Fibroblast of skin of abdomen (primary cell): ENCODE results near the gene COPB2.
A peak's percentile ranks its signal among the peaks of the same experiment; 100 is the strongest.

ENCODE experiments used
- DNase-seq: peaks from one replicate; pipeline ENCODE4 v3.0.0-alpha.2; 2013

Gene COPB2

GRCh38 chr3:139327231-139327630 lies 62.2 kb downstream of the COPB2 start:
- no peak for DNase-seq

- DNase-seq, result no peak
These were observed 62.7 kb downstream of the COPB2 start for GRCh38 chr3:139326707-139327106.

GRCh38 chr3:139326131-139326530 lies 63.3 kb downstream of the COPB2 start:
- no peak for DNase-seq

GRCh38 chr3:139325551-139325950 lies 63.9 kb downstream of the COPB2 start:
- no peak for DNase-seq

GRCh38 chr3:139324456-139324855 lies 65.0 kb downstream of the COPB2 start:
- no peak for DNase-seq

- DNase-seq, result no peak
These were observed 66.3 kb downstream of the COPB2 start for GRCh38 chr3:139323146-139323545.

DNA sequence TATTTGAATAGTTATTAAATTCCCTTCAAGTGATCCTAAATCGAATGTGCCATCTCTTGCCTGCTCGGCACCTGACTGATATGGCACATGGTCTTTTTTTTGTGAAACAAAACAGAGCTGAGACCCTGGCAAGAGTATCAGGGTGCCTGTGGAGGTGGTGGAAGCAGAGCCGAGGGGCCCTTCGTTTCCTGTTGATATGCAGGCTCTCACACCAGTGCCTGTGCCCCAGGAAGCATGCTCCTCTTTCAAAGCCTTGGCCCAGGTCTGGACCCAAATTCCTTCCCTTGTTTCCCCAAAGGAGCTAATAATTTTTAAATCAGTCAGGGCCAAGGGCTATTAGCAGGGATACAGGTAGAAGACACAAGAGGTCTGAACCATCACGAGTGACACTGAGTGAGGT lies 67.1 kb downstream of the COPB2 start:
- DNase-seq, result no peak

DNA sequence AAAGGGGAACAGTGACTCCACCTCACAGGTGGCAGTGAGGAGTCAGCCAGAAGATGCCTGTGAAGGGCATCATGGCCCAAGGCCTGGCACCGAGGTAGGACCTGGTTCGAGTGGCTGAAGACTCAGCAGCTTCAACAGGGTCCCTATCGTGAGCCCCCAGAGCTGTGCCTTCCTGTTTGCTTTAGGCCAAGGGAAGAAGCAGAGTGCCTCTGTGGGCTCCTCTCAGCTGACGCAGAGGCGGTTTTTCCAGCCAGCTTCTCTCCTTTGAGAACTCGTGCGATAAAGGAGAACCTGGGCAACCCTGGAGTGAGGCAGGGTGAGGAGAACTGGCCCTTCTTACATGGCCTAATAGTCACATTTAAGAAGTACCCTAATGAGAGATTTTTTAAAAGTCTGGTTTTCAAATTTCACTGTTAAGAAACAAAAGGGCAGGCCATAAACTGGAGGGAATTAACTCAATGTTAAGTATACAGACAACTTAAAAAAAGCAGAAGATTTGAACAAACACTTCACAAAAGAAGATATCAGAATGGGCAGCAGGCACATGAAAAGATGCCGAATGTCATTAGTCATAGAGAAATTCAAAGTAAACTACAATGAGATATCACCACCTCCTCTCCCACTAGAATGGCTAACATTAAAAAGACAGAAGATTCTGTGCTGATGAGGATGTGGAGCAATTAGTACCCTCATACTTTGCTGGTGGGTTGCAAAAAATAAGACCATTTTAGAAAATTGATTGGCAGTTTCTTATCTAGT lies 68.7 kb downstream of the COPB2 start:
- DNase-seq, result no peak

DNA sequence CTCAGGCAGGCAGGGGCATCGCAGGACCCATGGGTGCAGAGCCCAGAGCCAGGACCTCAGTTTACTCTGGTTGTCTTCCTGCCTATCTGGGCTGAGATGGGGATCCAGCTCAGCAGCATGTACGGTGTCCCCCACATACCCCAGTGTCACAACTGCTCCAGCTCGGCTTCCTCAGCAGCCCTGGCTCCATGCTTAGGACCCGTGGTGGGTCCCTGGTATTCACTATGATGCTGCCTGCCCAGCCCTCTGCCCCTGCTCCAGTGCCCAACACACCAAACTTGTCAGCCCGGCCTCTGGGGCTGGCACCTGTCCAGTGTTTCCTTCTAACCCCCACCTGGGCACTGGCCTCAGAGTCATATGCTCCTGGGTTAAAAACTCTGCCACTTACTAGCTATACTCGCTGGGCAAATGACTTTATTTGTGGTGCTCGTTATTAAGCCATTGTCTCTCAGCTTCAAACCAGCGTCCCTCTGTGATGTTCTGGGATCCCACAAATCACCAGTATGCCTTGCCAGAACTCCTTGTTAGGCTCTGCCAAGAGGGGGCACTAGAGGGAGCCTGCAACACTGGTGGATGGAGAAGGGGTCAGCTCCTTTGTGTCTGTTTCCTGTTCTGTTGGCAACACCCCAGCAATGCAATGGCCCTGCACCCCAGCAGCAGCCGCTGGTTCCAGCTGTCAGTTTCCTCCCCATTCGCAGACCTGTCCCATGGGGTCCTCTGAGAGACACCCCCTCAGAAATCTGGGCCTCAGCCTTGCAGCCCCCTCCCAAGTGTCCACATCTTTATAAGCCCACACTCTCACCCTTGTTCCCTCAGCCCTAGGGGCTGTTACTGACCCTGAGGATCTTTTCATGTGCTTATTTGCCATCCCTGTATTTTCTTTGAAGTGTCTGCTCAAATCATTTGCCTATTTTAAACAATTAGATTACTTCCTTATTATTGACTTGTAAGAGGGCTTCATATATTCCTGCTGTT lies 69.7 kb downstream of the COPB2 start:
- no peak for DNase-seq

- DNase-seq, result no peak
These were observed 70.6 kb downstream of the COPB2 start for GRCh38 chr3:139318826-139319225.

- DNase-seq, result no peak
These were observed 71.0 kb downstream of the COPB2 start for GRCh38 chr3:139318431-139318816.

GRCh38 chr3:139317660-139318430 lies 71.6 kb downstream of the COPB2 start:
- DNase-seq, result no peak

DNA sequence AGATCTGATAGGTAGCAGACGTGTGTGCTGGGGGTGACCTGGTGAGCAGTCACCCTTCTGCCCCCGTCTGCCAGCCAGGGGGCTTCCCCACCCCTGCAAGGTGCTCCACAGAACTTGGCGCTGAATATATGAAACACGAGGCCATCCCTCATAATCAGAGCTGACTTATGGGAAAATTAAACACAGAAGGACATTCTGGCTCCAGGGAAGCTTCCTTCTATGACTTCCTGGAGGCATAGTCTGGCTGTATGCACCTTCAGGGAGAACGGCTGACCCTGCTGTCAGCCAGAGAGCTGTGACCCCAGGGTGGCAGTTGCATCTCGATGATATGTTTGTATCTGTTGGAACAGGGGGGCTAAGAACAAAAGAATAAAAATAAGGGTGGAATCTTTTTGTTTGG lies 72.2 kb downstream of the COPB2 start:
- DNase-seq, result no peak

GRCh38 chr3:139313921-139314320 lies 75.5 kb downstream of the COPB2 start:
- DNase-seq, result no peak

DNA sequence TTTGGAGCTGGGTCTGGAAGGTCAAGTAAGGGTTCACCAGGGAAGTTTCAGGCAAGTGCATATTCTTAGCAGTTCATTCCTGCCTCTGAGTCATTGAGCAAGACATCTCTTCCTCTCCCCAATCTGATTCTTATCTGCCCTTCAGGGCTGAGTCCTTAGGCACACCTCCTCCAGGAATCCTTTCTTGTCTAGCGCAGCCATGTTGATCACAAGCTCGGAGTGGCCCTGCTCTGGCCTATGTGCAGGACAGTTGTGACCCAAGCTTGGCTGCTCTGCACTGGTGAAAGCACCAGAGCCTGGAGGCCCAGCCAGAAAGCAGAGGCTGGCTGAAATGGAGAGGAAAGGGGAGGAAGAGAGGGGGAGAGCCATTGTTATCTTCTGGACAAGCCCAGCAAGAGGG lies 76.5 kb downstream of the COPB2 start:
- no peak for DNase-seq

GRCh38 chr3:139312416-139312815 lies 77.0 kb downstream of the COPB2 start:
- no peak for DNase-seq

GRCh38 chr3:139311557-139311956 lies 77.9 kb downstream of the COPB2 start:
- no peak for DNase-seq

DNA sequence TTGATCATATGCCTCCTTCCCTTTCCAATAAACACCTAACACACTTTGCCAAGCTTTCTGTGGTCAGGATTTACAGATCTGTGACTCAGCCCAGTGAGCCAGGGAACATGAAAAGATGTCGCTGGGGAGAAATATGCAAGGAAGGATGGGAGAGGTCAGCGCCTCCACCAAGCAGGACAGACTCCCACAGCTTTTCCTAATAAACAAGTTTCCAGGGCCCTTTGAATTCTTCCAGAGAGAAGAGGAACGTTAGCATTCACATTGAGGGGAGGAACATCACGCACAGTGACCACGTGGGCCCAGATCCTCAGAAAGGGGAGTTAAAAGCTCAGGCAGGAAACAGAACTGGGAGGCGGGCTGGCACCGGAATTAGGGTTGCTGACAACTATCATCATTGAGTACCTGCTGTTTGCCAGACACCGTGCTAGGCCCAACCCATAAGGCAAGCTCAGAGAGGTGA lies 78.9 kb downstream of the COPB2 start:
- DNase-seq, result peak; percentile 92

GRCh38 chr3:139309880-139310279 lies 79.6 kb downstream of the COPB2 start:
- no peak for DNase-seq

DNA sequence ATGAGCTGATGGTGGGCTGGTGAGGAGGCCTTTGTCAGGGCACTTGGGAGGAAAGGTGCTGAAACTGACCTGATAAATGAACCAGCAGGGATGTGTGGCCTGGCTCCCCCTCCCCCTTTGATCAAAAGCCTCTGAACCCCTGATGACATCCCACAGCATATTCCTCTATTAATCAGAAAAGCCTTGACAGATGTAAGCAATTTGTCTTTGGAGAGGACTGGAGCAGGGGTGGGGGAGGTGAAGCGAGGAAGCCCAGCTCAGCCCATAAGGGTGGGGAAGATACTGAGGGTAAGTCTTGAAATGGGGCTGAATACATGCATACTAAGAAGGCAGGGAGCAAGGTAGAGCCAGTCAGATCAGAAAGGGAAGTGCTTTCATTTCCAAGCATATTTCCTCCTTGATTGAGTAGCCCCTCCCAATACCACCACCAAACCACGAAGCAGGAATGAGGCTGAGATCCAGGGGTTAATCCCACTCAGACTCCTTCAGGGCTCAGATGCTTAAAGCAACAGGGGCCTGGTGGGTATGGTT lies 80.3 kb downstream of the COPB2 start:
- DNase-seq, result peak; percentile 78

DNA sequence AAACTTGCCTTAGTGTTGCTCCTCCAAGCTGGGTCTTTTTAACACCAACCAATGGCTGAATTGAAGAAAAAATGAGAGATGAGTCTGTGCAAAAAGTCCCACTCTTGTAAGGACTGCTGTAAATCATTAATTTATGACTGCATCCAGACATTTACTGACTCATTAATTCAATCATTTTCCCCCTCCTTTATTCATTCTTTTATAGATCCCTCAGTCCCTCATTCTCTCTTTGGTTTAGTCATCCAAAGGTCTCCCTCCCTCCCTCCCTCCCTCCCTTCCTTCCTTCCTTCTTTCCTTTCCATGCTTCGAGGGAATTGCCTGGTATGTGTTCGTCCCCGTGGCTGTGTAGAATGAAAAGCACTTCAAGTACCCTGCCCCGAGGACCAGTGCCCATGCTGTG lies 80.9 kb downstream of the COPB2 start:
- DNase-seq, result peak; percentile 61
